Kidney (tissue), 14 donors: ENCODE data around the gene ANXA8. TPM values are rescaled to one million over a fixed set of nuclear protein-coding genes. Genes with fewer than 3 reads are reported as not detected.

Experiments used
- DNase-seq, 5 donors: peaks; one replicate each; pipeline ENCODE4 v3.0.0-alpha.2; 2013 to 2020
- FAIRE-seq: peaks from 2 replicates; lab custom pipeline; 2012; peaks lifted over from hg19 to GRCh38; lab: Jason Lieb, UNC
- H3K27ac ChIP-seq, 2 donors: one replicate each; pipeline ENCODE4 v1.7.0; 2013; ENCODE audit warnings: low read depth in 2 of 2, low read length in 2 of 2, inconsistent platforms in 1 of 2
- H3K27me3 ChIP-seq: one replicate; pipeline ENCODE4 v1.7.1; 2013; ENCODE audit warnings: low read length, inconsistent platforms; ENCODE audit not compliant: control insufficient read depth, insufficient read depth
- H3K36me3 ChIP-seq, 3 donors: one replicate each; pipeline versions ENCODE4 v1.7.0 to v1.7.1; 2013; ENCODE audit warnings: low read length in 3 of 3, control low read depth in 1 of 3, inconsistent platforms in 1 of 3; ENCODE audit not compliant: insufficient read depth in 3 of 3, control insufficient read depth in 2 of 3
- H3K4me1 ChIP-seq, 3 donors: one replicate each; pipeline versions ENCODE4 v1.7.0 to v1.7.1; 2013; ENCODE audit warnings: low read length in 3 of 3, inconsistent platforms in 1 of 3, low read depth in 1 of 3; ENCODE audit not compliant: control insufficient read depth in 2 of 3, insufficient read depth in 2 of 3
- H3K4me3 ChIP-seq, 3 donors: one replicate each; pipeline versions ENCODE4 v1.7.0 to v1.8.1; 2013; ENCODE audit warnings: low read length in 3 of 3, control low read depth in 1 of 3, inconsistent platforms in 1 of 3
- H3K9ac ChIP-seq, 3 donors: one replicate each; pipeline versions ENCODE4 v1.7.0 to v1.7.1; 2013; ENCODE audit warnings: low read length in 3 of 3, control low read depth in 1 of 3, inconsistent platforms in 1 of 3
- H3K9me3 ChIP-seq, 3 donors: one replicate each; pipeline versions ENCODE4 v1.7.0 to v1.7.1; 2013; ENCODE audit warnings: low read length in 3 of 3, control low read depth in 1 of 3, inconsistent platforms in 1 of 3; ENCODE audit not compliant: control insufficient read depth in 2 of 3, insufficient read depth in 1 of 3
- intact Hi-C: fragments of 100-400 bp; cut with DNase I; formaldehyde crosslinking; loops from one replicate; pipeline ENCODE4 v1.11.1; 2022
- polyA plus RNA-seq: library from polyadenylated mRNA; stranded (reverse); fragments of 350-450 nt; fragmentation: Illumina TruSeq; extraction: RNeasy Lipid Tissue Mini Kit (QIAGEN cat#74804); gene quantifications from one replicate; pipeline ENCODE4 v1.2.3, GENCODE V29; 2014; ENCODE audit warnings: low read depth, low replicate concordance; ENCODE audit not compliant: insufficient read depth
- total RNA-seq: library from RNA; stranded (reverse); fragmentation: NEBNext Ultra II Directional; extraction: Animal tissue kit (Norgen Biotek cat#: 25700); gene quantifications from one replicate; pipeline ENCODE4 v1.2.1, GENCODE V29; 2021
- TF ChIP-seq, protein P1 (sequence below): IDR thresholded peaks from 3 replicates; pipeline ENCODE4 v1.5.1; 2012; ENCODE audit warnings: mild to moderate bottlenecking, moderate library complexity, borderline replicate concordance; ENCODE audit not compliant: insufficient read depth; ENCODE audit errors: extremely low read depth
- donor health status: control.
- donor health status: control.
- donor health status: control.
- donor health status: control.
- donor health status: control.
- donor health status: DM: yes; HTN: yes; CAD: no.
- donor health status: Normal renal cell carcinoma (clear cell type).

ANXA8 gene
- total and polyA plus RNA-seq, 2 donors from 2014 or later = 0.16 TPM; not detected in 1

DNA sequence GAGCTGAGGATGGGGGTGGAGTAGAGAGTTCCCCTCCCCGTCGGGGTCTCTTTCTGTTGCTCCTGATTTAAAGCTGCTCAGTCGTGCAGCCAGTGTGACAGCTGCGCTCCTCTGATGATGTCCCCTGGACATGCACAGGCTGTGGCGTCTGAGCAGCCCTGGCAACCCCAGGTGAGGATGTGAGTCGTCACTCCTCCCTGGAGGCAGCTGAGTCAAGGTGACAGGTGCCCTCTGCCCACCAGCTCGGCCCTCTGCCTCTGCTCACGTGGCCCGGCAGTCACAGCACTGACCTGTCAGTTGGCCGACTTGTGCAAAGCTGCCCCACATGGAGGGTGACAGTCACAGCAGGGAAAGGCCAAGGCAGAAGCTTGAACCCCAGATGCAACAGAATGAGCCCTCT lies 33.9 kb downstream of the ANXA8 start:
- Histone ChIP-seq H3K36me3 (no peaks in the 10 kb centered on the region), H3K27ac (no peak overlapping the region), H3K4me1 (peaks cover 0 to 2% (median 0%) of the 10 kb centered on the region in 3 donors), H3K4me3 (no peak overlapping the region), H3K9me3 (peaks cover 0 to 15% (median 0%) of the 10 kb centered on the region in 3 donors), H3K9ac (no peak overlapping the region), H3K27me3 (no peaks in the 10 kb centered on the region)
- intact Hi-C loops = no loop called here
- no peak for DNase-seq
- FAIRE-seq = no peak
- TF ChIP-seq, protein P1, sequence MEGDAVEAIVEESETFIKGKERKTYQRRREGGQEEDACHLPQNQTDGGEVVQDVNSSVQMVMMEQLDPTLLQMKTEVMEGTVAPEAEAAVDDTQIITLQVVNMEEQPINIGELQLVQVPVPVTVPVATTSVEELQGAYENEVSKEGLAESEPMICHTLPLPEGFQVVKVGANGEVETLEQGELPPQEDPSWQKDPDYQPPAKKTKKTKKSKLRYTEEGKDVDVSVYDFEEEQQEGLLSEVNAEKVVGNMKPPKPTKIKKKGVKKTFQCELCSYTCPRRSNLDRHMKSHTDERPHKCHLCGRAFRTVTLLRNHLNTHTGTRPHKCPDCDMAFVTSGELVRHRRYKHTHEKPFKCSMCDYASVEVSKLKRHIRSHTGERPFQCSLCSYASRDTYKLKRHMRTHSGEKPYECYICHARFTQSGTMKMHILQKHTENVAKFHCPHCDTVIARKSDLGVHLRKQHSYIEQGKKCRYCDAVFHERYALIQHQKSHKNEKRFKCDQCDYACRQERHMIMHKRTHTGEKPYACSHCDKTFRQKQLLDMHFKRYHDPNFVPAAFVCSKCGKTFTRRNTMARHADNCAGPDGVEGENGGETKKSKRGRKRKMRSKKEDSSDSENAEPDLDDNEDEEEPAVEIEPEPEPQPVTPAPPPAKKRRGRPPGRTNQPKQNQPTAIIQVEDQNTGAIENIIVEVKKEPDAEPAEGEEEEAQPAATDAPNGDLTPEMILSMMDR = no peak

GRCh38 chr10:47449102-47449978 lies 34.6 kb downstream of the ANXA8 start:
- H3K36me3 ChIP-seq = no peaks in the 10 kb centered on the region
- FAIRE-seq (no peak), DNase-seq (no peak)
- no peaks in the 10 kb centered on the region for H3K27me3 ChIP-seq
- no peak overlapping the region for H3K27ac ChIP-seq
- intact Hi-C loops = no loop called here
- H3K9me3 ChIP-seq = peaks cover 0 to 19% (median 0%) of the 10 kb centered on the region in 3 donors
- TF ChIP-seq, protein P1 = no peak
- no peak overlapping the region for H3K4me3 ChIP-seq
- peaks cover 0 to 2% (median 0%) of the 10 kb centered on the region in 3 donors for H3K4me1 ChIP-seq
- H3K9ac ChIP-seq = no peak overlapping the region

- Histone ChIP-seq H3K27ac (no peak overlapping the region), H3K4me1 (no peaks in the 10 kb centered on the region), H3K27me3 (no peaks in the 10 kb centered on the region), H3K36me3 (no peaks in the 10 kb centered on the region), H3K9me3 (peaks cover 0 to 19% (median 0%) of the 10 kb centered on the region in 3 donors), H3K9ac (no peak overlapping the region), H3K4me3 (no peak overlapping the region)
- TF ChIP-seq, protein P1 = no peak
- intact Hi-C loops = no loop called here
- no peak for DNase-seq
- FAIRE-seq = no peak
Observed at GRCh38 chr10:47447705-47448104, 36.2 kb downstream of the ANXA8 start.
